Ovary (tissue), 9 donors: ENCODE measurements around the gene TTC33. TPM values are rescaled to one million over a fixed set of nuclear protein-coding genes. Genes with fewer than 3 reads are reported as not detected.

Source experiments
- DNase-seq, 5 donors: peaks; one replicate each; pipeline ENCODE4 v3.0.0-alpha.2; 2019 to 2020
- H3K27ac ChIP-seq, 2 donors: fragments of 200-600 bp; one replicate each; pipeline versions ENCODE4 v1.5.1 to v1.8.0; 2019 to 2022
- H3K27me3 ChIP-seq: fragments of 200-600 bp; one replicate; pipeline ENCODE4 v1.8.0; 2022
- H3K36me3 ChIP-seq: fragments of 200-600 bp; sonication (generic); one replicate; pipeline ENCODE4 v1.5.1; 2019
- H3K4me1 ChIP-seq: one replicate; pipeline ENCODE4 v1.8.1; 2013; ENCODE audit warnings: mild to moderate bottlenecking, moderate library complexity; ENCODE audit not compliant: insufficient read depth
- H3K4me3 ChIP-seq: fragments of 200-600 bp; sonication (generic); one replicate; pipeline ENCODE4 v1.5.1; 2017
- H3K9me3 ChIP-seq, 2 donors: fragments of 200-600 bp in 1 of 2; sonication (generic) in 1 of 2; one replicate each; pipeline versions ENCODE4 v1.5.1 to v1.8.1; 2013 to 2019; ENCODE audit warnings: mild to moderate bottlenecking in 1 of 2, moderate library complexity in 1 of 2
- EP300 ChIP-seq: sonication (generic); formaldehyde crosslinking; IDR thresholded peaks from one replicate; pipeline ENCODE4 v1.6.1; 2017; ENCODE audit warnings: antibody characterized with exemption
- POLR2A ChIP-seq: fragments of 450-650 bp; IDR thresholded peaks from one replicate; pipeline ENCODE4 v1.6.1; 2017; ENCODE audit warnings: antibody characterized with exemption, mild to moderate bottlenecking, moderate library complexity
- WGBS, 3 donors: extraction: QIAGEN DNeasy Blood & Tissue Kit in 1 of 3; methylation state at CpG; one replicate each; pipeline versions ENCODE4 v1.1.5 to v1.1.7; 2013 to 2017; 5-methylcytosine and 5-hydroxymethylcytosine counted together
- intact Hi-C, 4 donors: fragments of 100-400 bp; cut with DNase I; formaldehyde crosslinking; loops; one replicate each; pipeline versions ENCODE4 v1.11.0 to v1.15.1; 2022 to 2023
- polyA plus RNA-seq, 2 donors: library from polyadenylated mRNA; stranded (reverse); fragments of 200-250 nt in 1 of 2; fragments of 350-450 nt in 1 of 2; fragmentation: Illumina TruSeq in 1 of 2; extraction: RNeasy Lipid Tissue Mini Kit (QIAGEN cat#74804) in 1 of 2; gene quantifications; one replicate each; pipeline ENCODE4 v1.2.3, GENCODE V29; 2013 to 2014
- total RNA-seq, 7 donors: library from RNA; depleted of rRNA in 2 of 7; stranded (reverse); fragments of >200 nt in 2 of 7; fragmentation: NEBNext Ultra II Directional in 3 of 7; extraction: Animal tissue kit (Norgen Biotek cat#: 25700) in 3 of 7; gene quantifications; one replicate each; pipeline versions ENCODE4 v1.1.0 to v1.2.4, GENCODE V29; 2016 to 2023
- TF ChIP-seq, protein P1 (sequence below), 3 donors: fragments of 450-650 bp in 2 of 3; fragments of 200-600 bp in 1 of 3; IDR thresholded peaks; one replicate each; pipeline versions ENCODE4 v1.5.1 to v1.8.0; 2016 to 2022; ENCODE audit warnings: antibody characterized with exemption in 3 of 3, mild to moderate bottlenecking in 1 of 3
- donor health status: DM: no; HTN: no; CAD: no; lungs with moderate emphysema.
- donor health status: DM: no; HTN: no; CAD: no.
- donor health status: Bipolar disorder and iron deficiency.
- donor health status: DM: yes; HTN: yes; CAD: no.
- donor health status: DM: no; HTN: no; CAD: no.
- donor health status: DM: yes; HTN: yes; CAD: no.

TTC33 gene
- total and polyA plus RNA-seq, 9 donors, result 10.6 to 26.0 (median 18.8) TPM

DNA sequence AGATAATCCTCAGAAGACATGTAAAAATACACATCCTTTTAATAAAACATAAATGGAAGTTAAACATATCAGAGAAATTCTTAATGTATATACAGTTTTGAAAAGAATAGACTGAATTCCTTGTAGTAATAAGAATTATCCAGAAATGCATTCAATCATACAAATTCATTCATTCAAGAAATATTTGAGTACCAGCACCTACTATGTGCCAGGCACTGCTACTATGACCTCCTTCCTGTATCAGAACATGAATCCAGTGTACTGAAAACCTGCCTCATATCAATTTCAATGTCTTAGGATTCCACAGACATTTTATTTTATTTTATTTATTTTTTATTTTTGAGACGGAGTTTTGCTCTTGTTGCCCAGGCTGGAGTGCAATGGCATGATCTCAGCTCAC is 29.2 kb upstream of the TTC33 start:
- WGBS, 3 donors, result 84 to 93% (median 89%) methylated on average over 1 of the region's 1 CpG
- TF ChIP-seq POLR2A (no peak), EP300 (no peak)
- TF ChIP-seq, protein P1, sequence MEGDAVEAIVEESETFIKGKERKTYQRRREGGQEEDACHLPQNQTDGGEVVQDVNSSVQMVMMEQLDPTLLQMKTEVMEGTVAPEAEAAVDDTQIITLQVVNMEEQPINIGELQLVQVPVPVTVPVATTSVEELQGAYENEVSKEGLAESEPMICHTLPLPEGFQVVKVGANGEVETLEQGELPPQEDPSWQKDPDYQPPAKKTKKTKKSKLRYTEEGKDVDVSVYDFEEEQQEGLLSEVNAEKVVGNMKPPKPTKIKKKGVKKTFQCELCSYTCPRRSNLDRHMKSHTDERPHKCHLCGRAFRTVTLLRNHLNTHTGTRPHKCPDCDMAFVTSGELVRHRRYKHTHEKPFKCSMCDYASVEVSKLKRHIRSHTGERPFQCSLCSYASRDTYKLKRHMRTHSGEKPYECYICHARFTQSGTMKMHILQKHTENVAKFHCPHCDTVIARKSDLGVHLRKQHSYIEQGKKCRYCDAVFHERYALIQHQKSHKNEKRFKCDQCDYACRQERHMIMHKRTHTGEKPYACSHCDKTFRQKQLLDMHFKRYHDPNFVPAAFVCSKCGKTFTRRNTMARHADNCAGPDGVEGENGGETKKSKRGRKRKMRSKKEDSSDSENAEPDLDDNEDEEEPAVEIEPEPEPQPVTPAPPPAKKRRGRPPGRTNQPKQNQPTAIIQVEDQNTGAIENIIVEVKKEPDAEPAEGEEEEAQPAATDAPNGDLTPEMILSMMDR (IDR thresholded peaks at IDR 0.05), result no peak
- no peak overlapping the region for H3K27ac ChIP-seq
- H3K9me3 ChIP-seq, result no peaks in the 10 kb centered on the region
- no peaks in the 10 kb centered on the region for H3K27me3 ChIP-seq
- peaks cover 3% of the 10 kb centered on the region for H3K4me1 ChIP-seq
- H3K4me3 ChIP-seq, result no peak overlapping the region
- no peak for DNase-seq
- intact Hi-C loops, result no loop called here
- no peaks in the 10 kb centered on the region for H3K36me3 ChIP-seq

DNA sequence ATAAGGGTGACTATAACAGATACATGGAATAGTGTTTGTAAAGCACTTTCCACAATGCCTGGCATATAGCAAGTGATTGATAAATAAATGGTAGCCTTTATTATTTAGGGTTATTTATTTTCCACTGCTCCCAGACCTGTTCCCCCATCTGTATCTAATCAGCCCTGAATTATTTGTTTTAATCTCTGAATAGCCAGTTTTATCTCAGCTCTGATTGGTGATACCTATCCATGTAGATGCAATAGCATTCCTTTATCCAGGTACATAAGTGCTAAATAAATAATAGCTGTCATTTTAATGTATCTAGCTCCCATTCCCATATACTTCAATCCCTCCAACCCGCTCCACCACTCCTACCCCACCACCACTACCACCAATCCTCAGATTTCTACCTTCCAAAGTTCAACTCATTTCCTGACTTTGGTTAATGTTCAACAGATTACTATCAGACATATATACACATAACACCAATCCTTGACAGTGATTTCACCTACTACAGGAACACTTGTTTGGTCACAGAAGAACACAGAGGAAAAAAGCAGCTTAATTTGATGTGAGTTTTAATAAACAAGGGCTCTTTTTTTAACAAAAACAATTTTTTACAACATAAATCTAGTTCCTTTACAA is 28.4 kb upstream of the TTC33 start:
- 96 to 100% (median 96%) methylated on average over 1 of the region's 1 CpG for WGBS, 3 donors

DNA sequence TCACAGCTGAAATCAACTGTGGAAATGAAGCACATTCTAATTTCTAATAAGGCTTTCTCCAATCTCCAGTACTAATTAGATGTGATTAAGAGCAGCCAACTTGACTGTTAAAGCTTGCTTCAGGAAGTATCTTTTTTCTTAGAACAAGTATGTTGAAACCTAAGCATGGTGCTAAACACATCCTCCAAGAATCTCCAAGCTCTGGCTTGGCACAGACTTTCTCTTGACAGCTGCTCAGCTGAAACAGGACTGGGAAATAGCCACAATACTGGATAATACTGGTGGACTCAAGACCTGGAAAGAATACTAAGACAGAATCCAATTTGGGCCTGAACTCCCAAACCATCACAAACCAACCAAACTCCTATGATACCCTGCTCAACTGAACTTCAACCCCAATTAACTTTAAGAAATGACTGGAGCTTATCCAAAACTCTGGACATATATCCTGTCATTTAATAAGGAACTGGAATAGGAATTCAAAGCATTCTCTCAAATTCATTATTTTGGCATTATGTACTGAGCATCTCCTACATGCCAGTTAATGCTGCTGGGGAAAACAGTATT is 26.2 kb upstream of the TTC33 start:
- Histone ChIP-seq H3K27ac (no peak overlapping the region), H3K36me3 (no peaks in the 10 kb centered on the region), H3K9me3 (no peaks in the 10 kb centered on the region), H3K4me3 (no peak overlapping the region), H3K4me1 (peaks cover 3% of the 10 kb centered on the region), H3K27me3 (no peaks in the 10 kb centered on the region)
- TF ChIP-seq POLR2A (no peak), EP300 (no peak)
- TF ChIP-seq, protein P1 (IDR thresholded peaks at IDR 0.05), result no peak
- intact Hi-C loops, result no loop called here
- DNase-seq, result no peak

More for the DNA sequence above, 28.4 kb upstream of the TTC33 start:
- DNase-seq, result no peak
- H3K4me1 ChIP-seq, result peaks cover 3% of the 10 kb centered on the region
- intact Hi-C loops, result no loop called here
- H3K27me3 ChIP-seq, result no peaks in the 10 kb centered on the region
- no peaks in the 10 kb centered on the region for H3K36me3 ChIP-seq
- no peak overlapping the region for H3K27ac ChIP-seq
- H3K4me3 ChIP-seq, result no peak overlapping the region
- H3K9me3 ChIP-seq, result no peaks in the 10 kb centered on the region
- TF ChIP-seq POLR2A, result no peak
- TF ChIP-seq EP300, result no peak

DNA sequence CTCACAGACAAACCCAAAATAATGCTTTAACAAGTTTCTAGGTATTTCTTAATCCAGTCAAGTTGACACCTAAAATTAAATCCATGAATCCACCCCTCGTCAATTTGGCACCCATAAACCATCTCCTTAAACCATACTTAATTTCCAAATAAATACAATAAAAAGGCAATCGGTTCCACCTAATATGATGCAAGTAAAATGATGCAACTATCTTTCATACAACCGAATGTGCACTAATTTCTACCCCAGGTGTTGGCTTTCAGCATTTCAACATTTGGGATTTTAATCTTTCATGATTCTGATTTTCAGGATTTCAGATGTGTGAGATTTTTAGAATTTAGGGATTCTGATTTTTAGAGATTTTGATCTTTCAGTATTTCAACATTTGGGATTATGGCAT is 25.1 kb upstream of the TTC33 start:
- Histone ChIP-seq H3K9me3 (no peaks in the 10 kb centered on the region), H3K4me1 (peaks cover 3% of the 10 kb centered on the region), H3K27me3 (no peaks in the 10 kb centered on the region), H3K4me3 (no peak overlapping the region), H3K27ac (no peak overlapping the region), H3K36me3 (no peaks in the 10 kb centered on the region)
- TF ChIP-seq EP300 (no peak), POLR2A (no peak)
- TF ChIP-seq, protein P1 (IDR thresholded peaks at IDR 0.05), result no peak
- intact Hi-C loops, result no loop called here
- DNase-seq, result no peak
- WGBS, 3 donors, result 94 to 97% (median 97%) methylated on average over 3 of the region's 3 CpGs

DNA sequence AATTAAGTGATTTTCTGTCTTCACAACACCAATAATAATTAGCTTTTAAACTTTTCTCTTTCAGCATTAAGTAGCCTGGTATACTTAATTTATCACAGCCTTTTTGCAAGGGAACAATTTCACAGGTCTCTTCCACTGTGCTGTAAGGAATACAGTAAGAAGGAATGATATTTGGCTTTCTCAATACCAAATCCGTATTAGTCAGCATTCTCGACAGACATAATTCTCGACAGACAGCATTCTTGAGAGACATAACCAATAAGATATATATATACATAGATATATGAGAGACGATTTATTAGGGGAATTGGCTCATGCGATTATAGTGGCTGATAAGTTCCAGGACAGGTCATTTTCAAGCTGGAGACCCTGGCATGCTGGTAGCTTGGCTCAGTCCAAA is 24.4 kb upstream of the TTC33 start:
- H3K9me3 ChIP-seq, result no peaks in the 10 kb centered on the region
- H3K4me3 ChIP-seq, result no peak overlapping the region
- peaks cover 3% of the 10 kb centered on the region for H3K4me1 ChIP-seq
- no peak overlapping the region for H3K27ac ChIP-seq
- no peaks in the 10 kb centered on the region for H3K36me3 ChIP-seq
- DNase-seq, result no peak
- 79 to 84% (median 84%) methylated on average over 5 of the region's 5 CpGs for WGBS, 3 donors
- intact Hi-C loops, result no loop called here
- H3K27me3 ChIP-seq, result no peaks in the 10 kb centered on the region
- TF ChIP-seq EP300 (no peak), POLR2A (no peak)
- TF ChIP-seq, protein P1 (IDR thresholded peaks at IDR 0.05), result no peak
